Effector CD4-positive, alpha-beta T cell (primary cell): ENCODE results near the gene RASSF5.
"Not testable (repeated sequence)": the region's sequence is repeated elsewhere in the genome, so short reads cannot be mapped to it uniquely, and the experiment has no call there.

Experiments used
- DNase-seq: peaks from one replicate; pipeline ENCODE4 v3.0.0-alpha.2; 2020

The RASSF5 gene

DNA sequence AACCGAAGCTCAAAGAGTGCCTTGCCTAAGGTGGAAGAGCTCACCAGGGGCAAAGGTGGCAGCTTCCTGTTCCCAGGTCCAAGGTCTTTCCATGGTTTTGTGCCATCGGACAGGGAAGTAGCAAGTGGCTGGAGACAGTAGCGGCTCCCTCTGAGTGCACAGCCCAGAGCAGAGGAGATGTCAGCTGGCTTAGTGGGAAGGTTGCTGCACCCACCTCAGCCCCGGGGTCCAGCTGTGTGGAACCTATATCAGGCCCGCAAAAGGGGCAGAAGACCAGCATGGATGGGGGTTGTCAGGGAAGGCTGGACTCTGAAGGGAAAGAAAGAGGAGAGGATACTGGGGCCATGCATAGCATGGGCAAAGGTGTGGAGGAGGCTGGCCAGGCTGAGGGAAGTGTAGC is 30.2 kb upstream of the RASSF5 start:
- no peak for DNase-seq

DNA sequence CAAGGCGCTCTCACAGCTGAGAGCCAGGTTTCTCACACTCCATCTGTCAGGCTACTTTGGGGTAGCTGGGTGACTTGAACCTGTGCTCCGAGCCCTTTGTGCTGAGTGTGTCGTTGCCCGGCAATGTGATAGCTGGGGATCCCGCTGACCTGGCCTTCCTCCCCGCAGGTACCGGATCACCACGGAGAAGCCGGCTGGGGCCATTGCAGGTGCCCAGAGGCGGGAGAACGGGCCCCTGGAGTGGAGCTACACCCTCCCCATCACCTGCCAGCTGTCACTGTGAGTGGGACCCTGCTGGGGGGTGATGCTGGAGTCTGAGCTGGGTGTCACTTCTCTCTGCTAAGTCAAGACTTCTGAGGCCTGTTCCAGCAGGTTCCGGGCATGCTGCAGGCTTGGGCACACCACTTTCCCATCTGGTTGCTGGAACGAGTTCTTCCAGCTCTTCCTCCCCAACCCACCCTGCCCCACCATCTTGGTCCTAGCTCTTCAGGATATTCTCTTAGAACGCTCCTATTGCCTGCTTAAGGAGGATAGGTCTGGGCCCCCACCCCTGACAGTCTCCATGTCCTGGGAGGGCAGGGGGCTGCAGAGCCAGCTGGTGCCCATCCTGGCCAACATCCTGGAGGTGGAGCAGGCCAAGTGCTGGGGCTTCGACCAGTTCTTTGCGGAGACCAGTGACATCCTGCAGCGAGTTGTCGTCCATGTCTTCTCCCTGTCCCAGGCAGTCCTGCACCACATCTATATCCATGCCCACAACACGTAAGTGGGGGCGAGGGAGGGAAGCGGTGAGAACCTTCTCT is 29.6 kb upstream of the RASSF5 start:
- DNase-seq = no peak

DNA sequence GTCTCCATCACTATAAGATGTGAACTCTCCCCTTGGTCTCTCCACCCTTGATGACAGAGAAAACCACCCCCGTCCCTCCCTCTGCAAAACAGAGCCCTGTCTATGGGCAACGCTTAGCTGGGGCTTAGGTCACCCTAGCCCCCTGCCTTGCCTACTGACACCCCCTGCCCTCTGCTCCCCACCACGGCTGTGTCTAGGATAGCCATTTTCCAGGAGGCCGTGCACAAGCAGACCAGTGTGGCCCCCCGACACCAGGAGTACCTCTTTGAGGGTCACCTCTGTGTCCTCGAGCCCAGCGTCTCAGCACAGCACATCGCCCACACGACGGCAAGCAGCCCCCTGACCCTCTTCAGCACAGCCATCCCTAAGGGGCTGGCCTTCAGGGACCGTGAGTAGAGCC is 28.6 kb upstream of the RASSF5 start:
- no peak for DNase-seq

GRCh38 chr1:206479183-206480125 is 27.9 kb upstream of the RASSF5 start:
- peak; percentile 52 for DNase-seq

- DNase-seq = no peak
Observed at GRCh38 chr1:206480211-206480610, 27.1 kb upstream of the RASSF5 start.

DNA sequence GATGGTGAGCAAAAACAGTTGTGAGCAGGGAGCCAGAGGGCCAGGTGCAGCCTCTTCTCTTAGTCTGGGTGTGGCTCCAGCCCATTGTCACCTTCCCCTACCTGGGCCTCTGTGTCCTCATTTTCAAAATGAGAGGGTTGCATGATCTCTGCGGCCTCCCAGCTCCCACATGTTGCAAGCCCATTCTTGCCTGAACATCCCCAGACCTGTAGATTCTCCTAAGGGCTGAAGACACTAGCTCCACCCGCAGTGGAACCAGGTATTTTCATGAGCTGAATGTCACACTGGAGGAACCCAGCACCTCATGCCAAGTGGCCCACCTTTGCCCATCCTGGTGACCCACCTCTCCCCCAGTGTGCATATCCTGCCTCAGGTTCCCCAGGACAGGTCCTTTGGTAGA is 24.7 kb upstream of the RASSF5 start:
- no peak for DNase-seq

GRCh38 chr1:206483864-206484263 is 23.5 kb upstream of the RASSF5 start:
- DNase-seq = not testable (repeated sequence)

GRCh38 chr1:206484901-206485300 is 22.4 kb upstream of the RASSF5 start:
- no peak for DNase-seq

DNA sequence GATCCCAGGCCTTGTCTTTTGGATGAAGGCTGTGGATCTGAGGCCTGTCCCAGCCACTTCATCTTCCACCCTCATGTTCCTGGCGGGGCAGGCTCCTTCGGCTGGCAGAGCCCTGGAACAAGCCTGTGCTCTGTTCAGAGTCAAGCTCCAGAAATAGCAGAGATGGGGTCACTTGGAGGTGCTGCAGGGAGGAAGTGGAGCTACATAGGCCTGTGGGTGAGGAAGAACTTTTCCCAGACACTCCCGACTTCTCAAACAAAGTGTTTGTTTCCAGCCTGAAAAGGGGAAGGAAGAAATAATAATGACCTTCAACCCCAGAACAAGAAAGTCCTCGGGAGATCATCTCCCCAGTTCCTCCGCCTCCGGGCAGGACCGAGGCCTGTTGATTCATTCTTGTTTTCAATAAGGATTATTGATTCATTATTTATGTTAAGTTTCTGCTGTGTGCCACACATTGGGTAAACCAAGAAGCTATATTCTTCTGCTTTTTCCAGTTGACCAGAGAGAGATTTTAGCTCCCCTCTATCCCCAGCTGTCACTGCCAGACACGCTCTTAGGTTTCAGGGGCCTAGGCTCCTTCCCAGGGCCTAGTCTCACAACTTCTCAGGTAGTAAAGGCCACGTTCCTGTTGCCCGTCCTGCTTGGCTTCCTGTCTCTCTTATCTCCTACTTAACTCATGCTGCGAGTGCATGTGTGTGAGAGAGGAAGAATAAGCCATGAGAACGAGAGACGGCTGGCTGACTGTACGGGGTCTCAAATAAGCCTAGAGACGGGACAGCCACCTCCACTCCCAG is 20.1 kb upstream of the RASSF5 start:
- no peak for DNase-seq

DNA sequence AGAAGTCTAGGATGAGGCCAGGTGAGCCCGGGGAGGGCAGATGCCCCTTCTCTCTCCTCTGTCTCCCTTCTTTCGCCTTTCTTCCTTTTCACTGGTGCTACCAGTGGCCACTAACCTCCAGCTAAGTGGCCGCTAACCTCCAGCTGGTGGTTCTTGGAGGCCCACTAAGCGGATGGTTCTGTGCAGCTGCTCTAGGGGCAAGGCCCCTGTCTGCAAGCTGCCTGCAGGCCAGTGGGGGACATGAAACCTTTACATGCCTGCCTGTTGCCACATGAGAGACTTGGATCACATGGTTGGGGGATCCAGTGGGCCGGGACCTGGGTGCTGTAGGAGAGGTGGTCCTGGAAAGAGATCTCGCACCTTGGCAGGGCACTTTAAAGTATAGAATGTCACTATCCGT is 19.4 kb upstream of the RASSF5 start:
- no peak for DNase-seq

GRCh38 chr1:206488466-206488865 is 18.9 kb upstream of the RASSF5 start:
- DNase-seq = no peak

DNA sequence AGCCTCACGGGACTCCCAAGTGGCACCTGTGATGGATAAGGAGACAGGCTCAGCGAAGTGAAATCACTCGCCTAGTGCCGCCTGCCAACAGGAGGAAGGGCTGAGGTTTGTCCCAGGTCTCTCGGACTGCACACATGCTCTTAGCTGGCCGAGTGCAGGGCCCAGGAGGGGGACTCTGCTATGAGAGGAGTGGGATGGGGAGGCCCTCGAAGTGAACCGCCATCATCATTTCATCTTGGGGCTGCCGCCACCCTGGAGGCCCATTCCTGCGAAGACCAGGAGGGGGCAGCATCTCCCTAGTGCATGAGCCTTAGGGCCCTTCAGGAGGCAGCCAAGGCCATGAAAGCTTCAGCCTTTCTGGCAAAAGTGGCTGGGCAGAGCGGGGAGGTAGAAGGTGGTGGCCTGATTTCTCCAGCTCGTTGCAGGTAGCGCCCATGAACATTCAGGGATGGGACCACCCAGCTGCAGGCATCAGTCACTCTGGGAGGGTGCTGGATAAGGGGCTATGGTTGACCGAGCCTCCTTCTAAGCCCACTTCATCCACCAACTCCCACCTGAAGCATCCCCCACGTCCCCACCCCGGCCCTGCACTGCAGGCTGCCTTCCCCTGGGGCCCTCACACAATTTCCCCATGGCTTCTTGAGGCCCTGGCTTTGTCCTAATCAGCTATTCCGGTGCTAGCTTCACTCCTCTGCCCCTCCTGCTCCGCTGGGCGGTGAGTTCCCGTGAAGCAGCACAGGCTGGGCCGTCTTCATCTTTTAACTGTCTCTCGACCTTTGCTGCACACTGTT is 17.2 kb upstream of the RASSF5 start:
- peak; percentile 49 for DNase-seq

- DNase-seq = no peak
Observed at GRCh38 chr1:206490771-206491405, 16.4 kb upstream of the RASSF5 start.

- no peak for DNase-seq
Observed at GRCh38 chr1:206491616-206492015, 15.7 kb upstream of the RASSF5 start.

- DNase-seq = no peak
Observed at GRCh38 chr1:206492589-206492988, 14.7 kb upstream of the RASSF5 start.

- no peak for DNase-seq
Observed at GRCh38 chr1:206493279-206493678, 14.1 kb upstream of the RASSF5 start.

GRCh38 chr1:206495011-206495461 is 12.3 kb upstream of the RASSF5 start:
- no peak for DNase-seq

DNA sequence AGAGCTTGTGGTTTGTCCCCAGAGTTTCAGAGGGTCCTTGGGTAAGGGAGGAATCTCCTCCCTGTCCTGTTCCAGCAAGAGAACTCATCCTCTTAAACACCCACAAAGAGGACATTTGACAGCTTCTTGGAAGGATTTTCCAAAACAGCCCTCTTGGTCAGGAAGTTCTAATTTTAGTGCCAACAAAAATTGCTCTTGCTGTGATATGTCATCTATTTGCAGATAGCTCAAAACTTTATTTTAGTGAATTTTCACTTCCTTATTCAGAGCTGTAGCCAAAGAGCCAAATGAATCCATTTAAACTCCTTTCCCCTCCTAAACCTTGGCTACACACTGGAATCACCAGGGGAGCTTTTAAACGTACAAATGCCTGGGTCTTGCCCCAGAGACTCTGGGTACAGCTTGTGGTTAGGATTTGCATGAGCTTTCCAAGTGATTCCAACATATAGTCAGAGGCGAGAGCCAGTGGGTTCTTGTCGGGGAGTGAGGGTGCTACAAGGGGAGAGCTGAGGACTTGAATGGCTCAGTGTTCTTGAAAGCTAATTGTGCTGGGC is 11.8 kb upstream of the RASSF5 start:
- DNase-seq = no peak

DNA sequence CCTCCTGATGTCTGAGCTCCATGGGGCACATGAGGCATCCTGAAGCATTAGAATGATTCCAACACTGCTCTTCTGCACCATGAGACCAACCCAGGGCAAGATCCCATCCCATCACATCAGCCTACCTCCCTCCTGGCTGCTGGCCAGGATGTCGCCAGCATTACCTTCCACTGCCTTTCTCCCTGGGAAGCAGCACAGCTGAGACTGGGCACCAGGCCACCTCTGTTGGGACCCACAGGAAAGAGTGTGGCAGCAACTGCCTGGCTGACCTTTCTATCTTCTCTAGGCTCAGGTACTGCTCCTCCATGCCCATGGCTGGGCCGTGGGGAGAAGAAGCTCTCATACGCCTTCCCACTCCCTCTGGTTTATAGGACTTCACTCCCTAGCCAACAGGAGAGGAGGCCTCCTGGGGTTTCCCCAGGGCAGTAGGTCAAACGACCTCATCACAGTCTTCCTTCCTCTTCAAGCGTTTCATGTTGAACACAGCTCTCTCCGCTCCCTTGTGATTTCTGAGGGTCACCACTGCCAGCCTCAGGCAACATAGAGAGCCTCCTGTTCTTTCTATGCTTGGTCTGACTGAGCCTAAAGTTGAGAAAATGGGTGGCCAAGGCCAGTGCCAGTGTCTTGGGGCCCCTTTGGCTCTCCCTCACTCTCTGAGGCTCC is 11.1 kb upstream of the RASSF5 start:
- DNase-seq = no peak

GRCh38 chr1:206497363-206497762 is 10.0 kb upstream of the RASSF5 start:
- no peak for DNase-seq

- DNase-seq = no peak
Observed at GRCh38 chr1:206497774-206498173, 9.6 kb upstream of the RASSF5 start.
